Testis (tissue), 2 donors: ENCODE data around the gene FARS2.

Source experiments
- CTCF ChIP-seq, 3 experiments: fragments of 450-650 bp in 2 of 3; fragments of 200-600 bp in 1 of 3; sonication (generic) in 1 of 3; IDR thresholded peaks; one replicate each; pipeline ENCODE4 v1.5.1; 2016 to 2019; ENCODE audit warnings: antibody characterized with exemption in 3 of 3, mild to moderate bottlenecking in 2 of 3, moderate library complexity in 1 of 3
- POLR2A ChIP-seq: fragments of 450-650 bp; IDR thresholded peaks from one replicate; pipeline ENCODE4 v1.6.1; 2017; ENCODE audit warnings: antibody characterized with exemption, mild to moderate bottlenecking, moderate library complexity

GRCh38 chr6:5388326-5388725 is 127.0 kb downstream of the FARS2 start:
- TF ChIP-seq POLR2A (no peak), CTCF (IDR thresholded peaks at IDR 0.05) (no peak)
